ENCODE results near the gene KRTAP5-2. TPM values are rescaled to one million over a fixed set of nuclear protein-coding genes. Genes with fewer than 3 reads are reported as not detected.

Gene KRTAP5-2
- total RNA-seq, 1 experiment from 2014 or later = not detected

GRCh38 chr11:1565904-1566247, 32.2 kb downstream of the KRTAP5-2 start:
- no peak overlapping the region for H2AFZ ChIP-seq (ENCODE audit: low read length)
- H3K18ac ChIP-seq (ENCODE audit: insufficient read length, low read depth, low read length) = no peak overlapping the region
- no peaks in the 10 kb centered on the region for H3K79me2 ChIP-seq (ENCODE audit: insufficient read depth, low read length)
- Mint-ChIP-seq H3K27me3 (ENCODE audit: low read depth) (peaks cover 38% of the 10 kb centered on the region), H3K9me3 (no peaks in the 10 kb centered on the region), H3K36me3 (ENCODE audit: insufficient read depth in 1 of 3, low read depth in 3 of 3) (no peaks in the 10 kb centered on the region), H3K4me3 (no peak overlapping the region), H3K27ac (no peak overlapping the region), H3K4me1 (peaks cover 20 to 47% of the 10 kb centered on the region in 2 experiments)
- H3T11ph ChIP-seq (ENCODE audit: low read length) = no peak overlapping the region
- no peak overlapping the region for H2BK120ac ChIP-seq (ENCODE audit: low read depth, low read length, poor library complexity, severe bottlenecking)
- H2BK12ac ChIP-seq (ENCODE audit: insufficient read length, low read depth, low read length) = no peak overlapping the region
- H3K4me2 ChIP-seq (ENCODE audit: insufficient read depth, insufficient read length, low read length) = no peak overlapping the region
- TF ChIP-seq CTCF (conservative IDR thresholded peaks at IDR 0.05) = no peak
- no peak overlapping the region for H2AK5ac ChIP-seq (ENCODE audit: insufficient read length, low read length)
- no peak for DNase-seq
- peaks cover under 1% of the 10 kb centered on the region for H3K23me2 ChIP-seq (ENCODE audit: insufficient read length, low read depth, low read length, poor library complexity, severe bottlenecking)
- no peak overlapping the region for H4K91ac ChIP-seq (ENCODE audit: insufficient read length, low read depth, low read length)
- no peak overlapping the region for H4K8ac ChIP-seq (replicated peaks; ENCODE audit: insufficient read length, low read depth, low read length)
- H2BK5ac ChIP-seq (ENCODE audit: insufficient read length, low read length) = no peak overlapping the region
- no peaks in the 10 kb centered on the region; the same call in 1 of the 2 replicates for H3K27me3 ChIP-seq (ENCODE audit: insufficient read depth, low read length)
- H3K23ac ChIP-seq (ENCODE audit: insufficient read length, low read depth, low read length) = no peak overlapping the region
- no peaks in the 10 kb centered on the region for H3K79me1 ChIP-seq (ENCODE audit: insufficient read depth, low read depth, low read length, poor library complexity, severe bottlenecking)
- no peak overlapping the region for H3K56ac ChIP-seq (ENCODE audit: insufficient read length, low read depth, low read length)
- no peak overlapping the region for H4K5ac ChIP-seq (ENCODE audit: insufficient read length, low read depth, low read length)
- no peaks in the 10 kb centered on the region for H3K9me3 ChIP-seq (ENCODE audit: control insufficient read depth, low read depth, low read length)
- H3K9ac ChIP-seq (ENCODE audit: extremely low read depth, insufficient read length, low read length) = no peak overlapping the region
- no peak overlapping the region for H3K27ac ChIP-seq (ENCODE audit: insufficient read length, low read depth, low read length)
- WGBS (ENCODE audit: extremely low coverage, insufficient read length, low lambda C conversion rate) = no CpG with 5 or more reads among the region's 5 CpGs
- H3K4ac ChIP-seq (ENCODE audit: low read depth, low read length) = no peak overlapping the region
- no peak overlapping the region for H2BK15ac ChIP-seq (ENCODE audit: low read depth, low read length)
- no peak overlapping the region for H2BK20ac ChIP-seq (ENCODE audit: low read depth, low read length, poor library complexity, severe bottlenecking)
- no peaks in the 10 kb centered on the region for H4K20me1 ChIP-seq (ENCODE audit: control insufficient read depth, insufficient read depth, insufficient read length)
- no peaks in the 10 kb centered on the region; the same call in 1 of the 2 replicates for H3K4me1 ChIP-seq (ENCODE audit: insufficient read depth, low read length)
- no peak overlapping the region; the same call in 1 of the 2 replicates for H3K14ac ChIP-seq (ENCODE audit: insufficient read depth, low read length)

Measured in H9 (cell line).